OCI-LY3 (cell line): Measurements from ENCODE around the gene NUP62.

Experiments used
- H2AFZ ChIP-seq: fragments of 200-600, 300-600 bp; shearing (Covaris generic); 2 replicates; pipeline ENCODE4 v1.6.0; 2014; ENCODE audit warnings: antibody characterized with exemption, low read depth, low read length
- H3K27ac ChIP-seq: fragments of 200-600, 300-600 bp; sonication (generic); 2 replicates; pipeline ENCODE4 v1.5.1; 2014; ENCODE audit warnings: mild to moderate bottlenecking, low read length, moderate library complexity, mixed read lengths
- H3K27me3 ChIP-seq: fragments of 200-600, 300-600 bp; sonication (generic); 2 replicates; pipeline ENCODE4 v1.6.1; 2014; ENCODE audit warnings: low read depth, low read length, mixed read lengths
- H3K36me3 ChIP-seq: fragments of 200-600, 300-600 bp; sonication (generic); replicated peaks from 2 replicates; pipeline ENCODE3; 2014; ENCODE audit warnings: low read depth, low read length, mixed read lengths
- H3K4me1 ChIP-seq: fragments of 300-600, 200-600 bp; sonication (generic); 2 replicates; pipeline ENCODE4 v1.6.1; 2014; ENCODE audit warnings: low read length, mixed read lengths
- H3K4me2 ChIP-seq: fragments of 200-600, 300-600 bp; sonication (generic); 2 replicates; pipeline ENCODE4 v1.6.1; 2014; ENCODE audit warnings: low read length, mixed read lengths
- H3K4me3 ChIP-seq: fragments of 300-600, 200-600 bp; sonication (generic); 2 replicates; pipeline ENCODE4 v1.5.1; 2014; ENCODE audit warnings: antibody characterized with exemption, mild to moderate bottlenecking, low read length, moderate library complexity
- H3K79me2 ChIP-seq: fragments of 300-600, 200-600 bp; shearing (Covaris generic); 2 replicates; pipeline ENCODE4 v1.6.1; 2014; ENCODE audit warnings: mild to moderate bottlenecking, low read length, mixed read lengths
- H3K9ac ChIP-seq: fragments of 300-600, 200-600 bp; shearing (Covaris generic); 2 replicates; pipeline ENCODE4 v1.6.0; 2014; ENCODE audit warnings: mild to moderate bottlenecking, low read length, moderate library complexity
- H3K9me3 ChIP-seq: fragments of 200-600, 300-600 bp; shearing (Covaris generic); 2 replicates; pipeline ENCODE4 v1.6.1; 2014; ENCODE audit warnings: low read length, mixed read lengths; ENCODE audit not compliant: insufficient read depth
- H4K20me1 ChIP-seq: fragments of 200-600, 300-600 bp; sonication (generic); 2 replicates; pipeline ENCODE4 v1.6.1; 2016; ENCODE audit warnings: low read length, mixed read lengths; ENCODE audit not compliant: insufficient read depth
- CTCF ChIP-seq: fragments of 200-600, 300-600 bp; sonication (generic); IDR thresholded peaks from 2 replicates; pipeline ENCODE4 v1.5.1; 2014; ENCODE audit warnings: antibody characterized with exemption, low read length, low read depth
- EZH2phosphoT487 ChIP-seq: fragments of 200-600 bp; shearing (Covaris generic); IDR thresholded peaks from 2 replicates; pipeline ENCODE4 v1.6.1; 2018; ENCODE audit warnings: antibody characterized with exemption, mixed run types, low read depth

The NUP62 gene

GRCh38 chr19:49889687-49890348 lies 39.5 kb downstream of the NUP62 start:
- Histone ChIP-seq H3K27ac (peak overlapping the region; percentile 78), H3K4me3 (no peak overlapping the region; the same call in 1 of the 2 replicates), H3K27me3 (no peaks in the 10 kb centered on the region), H3K9ac (no peak overlapping the region), H3K4me1 (peaks cover 69% of the 10 kb centered on the region), H3K4me2 (peak overlapping the region; percentile 56), H2AFZ (no peak overlapping the region), H3K9me3 (no peaks in the 10 kb centered on the region), H3K79me2 (peaks cover 23% of the 10 kb centered on the region), H3K36me3 (peaks cover 58% of the 10 kb centered on the region), H4K20me1 (peaks cover 41% of the 10 kb centered on the region)
- TF ChIP-seq EZH2phosphoT487 (no peak), CTCF (no peak)

- Histone ChIP-seq H4K20me1 (peaks cover 41% of the 10 kb centered on the region), H3K4me1 (peaks cover 63% of the 10 kb centered on the region), H2AFZ (no peak overlapping the region), H3K9me3 (no peaks in the 10 kb centered on the region), H3K4me3 (peak overlapping the region; percentile 32), H3K79me2 (peaks cover 17% of the 10 kb centered on the region), H3K27ac (peak overlapping the region; percentile 78), H3K4me2 (peak overlapping the region; percentile 56), H3K9ac (no peak overlapping the region), H3K36me3 (peaks cover 58% of the 10 kb centered on the region), H3K27me3 (no peaks in the 10 kb centered on the region)
- TF ChIP-seq CTCF (no peak), EZH2phosphoT487 (no peak)
These were observed 40.1 kb downstream of the NUP62 start for GRCh38 chr19:49889038-49889686.

- Histone ChIP-seq H3K9ac (peak overlapping the region; percentile 13; the same call in 1 of the 2 replicates), H3K4me1 (peaks cover 58% of the 10 kb centered on the region), H3K27ac (peak overlapping the region; percentile 78), H3K79me2 (peaks cover 12% of the 10 kb centered on the region), H3K4me2 (peak overlapping the region; percentile 56), H4K20me1 (peaks cover 40% of the 10 kb centered on the region), H3K9me3 (no peaks in the 10 kb centered on the region), H3K36me3 (peaks cover 61% of the 10 kb centered on the region), H2AFZ (no peak overlapping the region), H3K27me3 (no peaks in the 10 kb centered on the region), H3K4me3 (peak overlapping the region; percentile 32)
- TF ChIP-seq EZH2phosphoT487: no peak
- TF ChIP-seq CTCF: no peak
These were observed 40.8 kb downstream of the NUP62 start for GRCh38 chr19:49888510-49888824.

GRCh38 chr19:49887665-49888509 lies 41.4 kb downstream of the NUP62 start:
- Histone ChIP-seq H3K4me3 (peak overlapping the region; percentile 40), H3K4me1 (peaks cover 52% of the 10 kb centered on the region), H2AFZ (no peak overlapping the region), H3K27ac (peak overlapping the region; percentile 78), H3K9ac (peak overlapping the region; percentile 12; the same call in 1 of the 2 replicates), H3K79me2 (peaks cover 7% of the 10 kb centered on the region), H3K4me2 (peak overlapping the region; percentile 56), H3K27me3 (no peaks in the 10 kb centered on the region), H4K20me1 (peaks cover 34% of the 10 kb centered on the region), H3K9me3 (no peaks in the 10 kb centered on the region), H3K36me3 (peaks cover 61% of the 10 kb centered on the region)
- TF ChIP-seq CTCF: no peak
- TF ChIP-seq EZH2phosphoT487: no peak
